G401 (cell line): ENCODE measurements around the gene GABRB3. TPM values are rescaled to one million over a fixed set of nuclear protein-coding genes. Genes with fewer than 3 reads are reported as not detected.

Experiments
- DNase-seq: peaks from one replicate; pipeline ENCODE4 v3.0.0-alpha.2; 2015; ENCODE audit warnings: low spot score
- in situ Hi-C: cut with HindIII; loops from 2 replicates; pipeline ENCODE4 v1.10.0; 2016; ENCODE audit warnings: low sequenced_read_pairs, mixed read lengths
- total RNA-seq: library from RNA; depleted of rRNA; stranded (reverse); fragments of >200 nt; shearing (Covaris generic); gene quantifications from 2 replicates; pipeline ENCODE4 v1.2.3, GENCODE V29; 2014; rRNA removed

Gene GABRB3
- 11.4 and 16.9 TPM in 2 replicates for total RNA-seq

- peak; percentile 32 for DNase-seq
- in situ Hi-C loops, result no loop called here
Measured at GRCh38 chr15:26772154-26773066, at the start of gene GABRB3. GABRB3 (minus strand) TSS chr15:26773066.

GRCh38 chr15:26807517-26808427 is 34.9 kb upstream of the GABRB3 start:
- no peak for DNase-seq
- in situ Hi-C loops, result no loop called here

GRCh38 chr15:26806574-26806973 is 33.7 kb upstream of the GABRB3 start:
- no peak for DNase-seq
- in situ Hi-C loops, result no loop called here

- in situ Hi-C loops, result no loop called here
- no peak for DNase-seq
Measured at GRCh38 chr15:26806151-26806550, 33.3 kb upstream of the GABRB3 start.

- in situ Hi-C loops, result no loop called here
- DNase-seq, result peak; percentile 8
Measured at GRCh38 chr15:26805470-26805869, 32.6 kb upstream of the GABRB3 start.

- no peak for DNase-seq
- in situ Hi-C loops, result no loop called here
Measured at GRCh38 chr15:26804063-26804804, 31.4 kb upstream of the GABRB3 start.

- in situ Hi-C loops, result no loop called here
- DNase-seq, result no peak
Measured at GRCh38 chr15:26790118-26790517, 17.3 kb upstream of the GABRB3 start.

GRCh38 chr15:26781816-26782215 is 8.9 kb upstream of the GABRB3 start:
- in situ Hi-C loops, result no loop called here

GRCh38 chr15:26773917-26774316 is 1.1 kb upstream of the GABRB3 start:
- in situ Hi-C loops, result no loop called here
- peak; percentile 39 for DNase-seq

More at GRCh38 chr15:26781816-26782215, 8.9 kb upstream of the GABRB3 start:
- no peak for DNase-seq

- peak; percentile 86 for DNase-seq
- in situ Hi-C loops, result no loop called here
Measured at GRCh38 chr15:26773067-26773877, 406 bp upstream of the GABRB3 start.

- DNase-seq, result peak; percentile 68
- in situ Hi-C loops, result no loop called here
Measured at GRCh38 chr15:26771578-26772153, 1.2 kb downstream of the GABRB3 start.

- in situ Hi-C loops, result no loop called here
- DNase-seq, result peak; percentile 51
Measured at GRCh38 chr15:26771168-26771567, 1.7 kb downstream of the GABRB3 start.

- in situ Hi-C loops, result no loop called here
- no peak for DNase-seq
Measured at GRCh38 chr15:26767169-26767670, 5.6 kb downstream of the GABRB3 start.

GRCh38 chr15:26766262-26766661 is 6.6 kb downstream of the GABRB3 start:
- in situ Hi-C loops, result no loop called here
- DNase-seq, result no peak

GRCh38 chr15:26759986-26760385 is 12.9 kb downstream of the GABRB3 start:
- in situ Hi-C loops, result no loop called here
- DNase-seq, result peak; percentile 17

GRCh38 chr15:26758079-26758478 is 14.8 kb downstream of the GABRB3 start:
- in situ Hi-C loops, result no loop called here
- DNase-seq, result no peak

- no peak for DNase-seq
- in situ Hi-C loops, result no loop called here
Measured at GRCh38 chr15:26757141-26757540, 15.7 kb downstream of the GABRB3 start.

- no peak for DNase-seq
- in situ Hi-C loops, result no loop called here
Measured at GRCh38 chr15:26744894-26745293, 28.0 kb downstream of the GABRB3 start.
